Loucy (cell line): ENCODE measurements around the gene GBA3.
A peak's percentile ranks its signal among the peaks of the same experiment; 100 is the strongest.

Experiments used
- H2AFZ ChIP-seq: fragments of 200-600 bp; sonication (generic); 2 replicates; pipeline ENCODE4 v1.6.0; 2016; ENCODE audit warnings: antibody characterized with exemption, mild to moderate bottlenecking, low read length, moderate library complexity
- H3F3A ChIP-seq: fragments of 200-600 bp; 2 replicates; pipeline ENCODE4 v1.6.0; 2016; ENCODE audit warnings: antibody characterized with exemption, low read depth, mild to moderate bottlenecking
- H3K27me3 ChIP-seq: fragments of 200-600 bp; sonication (generic); 2 replicates; pipeline ENCODE4 v1.6.1; 2014; ENCODE audit warnings: low read length, mild to moderate bottlenecking; ENCODE audit not compliant: insufficient read depth, poor library complexity, severe bottlenecking
- H3K36me3 ChIP-seq: fragments of 200-600 bp; sonication (generic); 2 replicates; pipeline ENCODE4 v1.6.1; 2016; ENCODE audit warnings: low read length; ENCODE audit not compliant: insufficient read depth
- H3K4me1 ChIP-seq: fragments of 200-600 bp; sonication (generic); 2 replicates; pipeline ENCODE4 v1.5.1; 2014; ENCODE audit warnings: low read length, mild to moderate bottlenecking; ENCODE audit not compliant: insufficient read depth, poor library complexity, severe bottlenecking
- H3K4me2 ChIP-seq: fragments of 200-600 bp; sonication (generic); 2 replicates; pipeline ENCODE4 v1.6.0; 2014; ENCODE audit warnings: antibody characterized with exemption, low read length, low read depth, mild to moderate bottlenecking; ENCODE audit not compliant: poor library complexity, severe bottlenecking
- H3K4me3 ChIP-seq: fragments of 200-600 bp; sonication (generic); 2 replicates; pipeline ENCODE4 v1.5.1; 2014; ENCODE audit warnings: low read length, mild to moderate bottlenecking, mixed read lengths; ENCODE audit not compliant: poor library complexity, severe bottlenecking
- H3K79me2 ChIP-seq: fragments of 200-600 bp; sonication (generic); 2 replicates; pipeline ENCODE4 v1.6.1; 2014; ENCODE audit warnings: low read length; ENCODE audit not compliant: insufficient read depth
- H3K9ac ChIP-seq: fragments of 200-600 bp; sonication (generic); 2 replicates; pipeline ENCODE4 v1.6.0; 2014; ENCODE audit warnings: mild to moderate bottlenecking, low read depth, low read length, moderate library complexity; ENCODE audit not compliant: poor library complexity, severe bottlenecking
- H3K9me2 ChIP-seq: fragments of 200-600 bp; sonication (generic); replicated peaks from 2 replicates; pipeline ENCODE4 v1.6.1; 2016; ENCODE audit warnings: low read depth, low read length, mixed read lengths
- H3K9me3 ChIP-seq: fragments of 200-600 bp; sonication (generic); 2 replicates; pipeline ENCODE4 v1.6.1; 2014; ENCODE audit warnings: mild to moderate bottlenecking, antibody characterized with exemption, low read length, low read depth; ENCODE audit not compliant: insufficient read depth
- H4K20me1 ChIP-seq: fragments of 200-600 bp; sonication (generic); 2 replicates; pipeline ENCODE4 v1.6.0; 2014; ENCODE audit warnings: antibody characterized with exemption, low read length, mild to moderate bottlenecking; ENCODE audit not compliant: insufficient read depth, poor library complexity, severe bottlenecking
- EZH2phosphoT487 ChIP-seq: fragments of 200-600 bp; IDR thresholded peaks from 2 replicates; pipeline ENCODE4 v1.6.1; 2018; ENCODE audit warnings: antibody characterized with exemption, mild to moderate bottlenecking, moderate library complexity, borderline replicate concordance
- TF ChIP-seq, protein P1 (sequence below): fragments of 200-600 bp; sonication (generic); conservative IDR thresholded peaks from 2 replicates; pipeline ENCODE4 v1.5.1; 2014; ENCODE audit warnings: mild to moderate bottlenecking, antibody characterized with exemption, low read length

Gene GBA3

DNA sequence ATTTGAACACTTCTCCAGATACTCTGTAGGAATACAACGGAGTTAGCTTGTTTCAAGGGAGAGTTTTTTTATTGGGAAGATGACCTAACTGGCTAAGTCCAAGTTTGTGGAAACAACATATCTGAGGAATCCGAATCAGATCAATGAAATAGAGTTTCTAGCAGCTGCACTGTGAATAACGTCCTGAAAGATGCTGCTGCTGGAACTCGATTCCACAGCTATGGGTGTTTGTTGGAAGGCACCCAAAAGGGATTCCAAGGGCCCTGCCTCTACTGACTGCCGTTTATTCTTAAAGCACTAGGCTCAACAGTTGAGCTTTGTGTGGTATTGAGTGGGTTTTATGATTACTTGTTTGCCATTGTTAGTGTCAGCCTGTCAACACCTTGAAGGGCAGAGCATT, 6.6 kb upstream of the GBA3 start:
- Histone ChIP-seq H3K36me3 (no peaks in the 10 kb centered on the region), H3K27me3 (no peaks in the 10 kb centered on the region), H3K9me2 (no peaks in the 10 kb centered on the region), H3F3A (no peaks in the 10 kb centered on the region), H3K9ac (no peak overlapping the region), H3K79me2 (no peaks in the 10 kb centered on the region), H2AFZ (no peak overlapping the region), H3K4me3 (no peak overlapping the region), H3K4me2 (no peak overlapping the region), H4K20me1 (no peaks in the 10 kb centered on the region), H3K9me3 (no peaks in the 10 kb centered on the region), H3K4me1 (peaks cover 3% of the 10 kb centered on the region)
- no peak for TF ChIP-seq EZH2phosphoT487
- TF ChIP-seq, protein P1, sequence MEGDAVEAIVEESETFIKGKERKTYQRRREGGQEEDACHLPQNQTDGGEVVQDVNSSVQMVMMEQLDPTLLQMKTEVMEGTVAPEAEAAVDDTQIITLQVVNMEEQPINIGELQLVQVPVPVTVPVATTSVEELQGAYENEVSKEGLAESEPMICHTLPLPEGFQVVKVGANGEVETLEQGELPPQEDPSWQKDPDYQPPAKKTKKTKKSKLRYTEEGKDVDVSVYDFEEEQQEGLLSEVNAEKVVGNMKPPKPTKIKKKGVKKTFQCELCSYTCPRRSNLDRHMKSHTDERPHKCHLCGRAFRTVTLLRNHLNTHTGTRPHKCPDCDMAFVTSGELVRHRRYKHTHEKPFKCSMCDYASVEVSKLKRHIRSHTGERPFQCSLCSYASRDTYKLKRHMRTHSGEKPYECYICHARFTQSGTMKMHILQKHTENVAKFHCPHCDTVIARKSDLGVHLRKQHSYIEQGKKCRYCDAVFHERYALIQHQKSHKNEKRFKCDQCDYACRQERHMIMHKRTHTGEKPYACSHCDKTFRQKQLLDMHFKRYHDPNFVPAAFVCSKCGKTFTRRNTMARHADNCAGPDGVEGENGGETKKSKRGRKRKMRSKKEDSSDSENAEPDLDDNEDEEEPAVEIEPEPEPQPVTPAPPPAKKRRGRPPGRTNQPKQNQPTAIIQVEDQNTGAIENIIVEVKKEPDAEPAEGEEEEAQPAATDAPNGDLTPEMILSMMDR = no peak

DNA sequence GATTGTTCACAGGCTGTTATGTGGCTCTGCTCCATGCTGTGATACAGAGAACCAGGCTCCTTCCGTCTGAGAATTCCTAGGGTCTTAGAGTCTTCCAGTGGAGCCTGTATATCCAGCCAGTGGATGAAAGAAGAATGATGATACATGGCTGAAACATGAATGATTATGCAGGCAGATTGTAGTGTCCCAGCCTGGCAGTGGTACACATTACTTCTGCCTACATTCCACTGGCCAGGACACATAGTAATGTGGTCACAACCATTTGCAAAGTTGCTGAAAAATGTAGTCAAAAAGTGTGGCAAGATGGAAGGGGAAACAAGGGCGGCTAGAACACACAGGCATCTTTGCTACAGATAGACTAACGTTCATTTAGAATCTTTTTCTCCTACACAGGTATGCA, 4.5 kb upstream of the GBA3 start:
- Histone ChIP-seq H4K20me1 (no peaks in the 10 kb centered on the region), H3K4me2 (no peak overlapping the region), H2AFZ (0 out of 2 replicates have a peak overlapping the region, but pooled peaks have one; percentile 40), H3K79me2 (no peaks in the 10 kb centered on the region), H3K4me1 (peaks cover 3% of the 10 kb centered on the region), H3K9me2 (no peaks in the 10 kb centered on the region), H3K9me3 (no peaks in the 10 kb centered on the region), H3F3A (no peaks in the 10 kb centered on the region), H3K27me3 (no peaks in the 10 kb centered on the region), H3K36me3 (no peaks in the 10 kb centered on the region), H3K9ac (no peak overlapping the region), H3K4me3 (no peak overlapping the region)
- no peak for TF ChIP-seq EZH2phosphoT487
- TF ChIP-seq, protein P1 = no peak

DNA sequence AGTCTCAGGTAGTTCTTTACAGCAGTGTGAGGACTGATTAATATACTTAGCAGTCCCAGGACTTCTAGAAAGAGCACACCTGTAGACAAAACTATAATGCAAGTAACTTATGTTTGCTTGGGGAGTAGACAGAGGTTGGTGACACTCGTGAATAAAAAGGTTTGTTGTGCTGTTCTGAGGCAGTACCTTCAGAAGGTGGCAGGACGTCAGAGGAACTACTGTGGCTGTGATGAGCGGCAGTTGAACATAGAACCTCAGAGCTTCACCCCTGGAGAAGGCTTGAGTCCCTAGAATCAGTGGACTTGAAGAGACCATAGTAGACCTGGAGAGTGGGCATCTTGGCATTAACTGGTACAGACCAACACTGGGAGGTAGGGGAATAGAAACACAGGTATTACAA, 3.3 kb upstream of the GBA3 start:
- Histone ChIP-seq H4K20me1 (no peaks in the 10 kb centered on the region), H3K9me3 (no peaks in the 10 kb centered on the region), H3K4me1 (peaks cover 3% of the 10 kb centered on the region), H2AFZ (0 out of 2 replicates have a peak overlapping the region, but pooled peaks have one; percentile 10), H3K9me2 (no peaks in the 10 kb centered on the region), H3K36me3 (no peaks in the 10 kb centered on the region), H3K4me3 (no peak overlapping the region), H3K27me3 (no peaks in the 10 kb centered on the region), H3K79me2 (no peaks in the 10 kb centered on the region), H3F3A (no peaks in the 10 kb centered on the region), H3K9ac (no peak overlapping the region), H3K4me2 (no peak overlapping the region)
- no peak for TF ChIP-seq EZH2phosphoT487
- TF ChIP-seq, protein P1 = no peak
